ENCODE results near the gene TRAF1. TPM values are rescaled to one million over a fixed set of nuclear protein-coding genes. Genes with fewer than 3 reads are reported as not detected.

Gene TRAF1
- total RNA-seq, 1 donor from 2014 or later, result 1.4 TPM

- Mint-ChIP-seq H3K27ac (ENCODE audit: unreplicated experiment) (no peak overlapping the region), H3K4me1 (ENCODE audit: unreplicated experiment) (peaks cover 9% of the 10 kb centered on the region), H3K36me3 (ENCODE audit: low read depth, unreplicated experiment) (no peaks in the 10 kb centered on the region), H3K4me3 (ENCODE audit: unreplicated experiment) (no peak overlapping the region), H3K9me3 (ENCODE audit: unreplicated experiment) (no peaks in the 10 kb centered on the region), H3K27me3 (ENCODE audit: unreplicated experiment) (no peaks in the 10 kb centered on the region)
- DNase-seq (ENCODE audit: low spot score), result no peak
- TF ChIP-seq CTCF (IDR thresholded peaks at IDR 0.05; ENCODE audit: unreplicated experiment), result no peak
Measured at GRCh38 chr9:120941046-120941770, 14.6 kb upstream of the TRAF1 start.

DNA sequence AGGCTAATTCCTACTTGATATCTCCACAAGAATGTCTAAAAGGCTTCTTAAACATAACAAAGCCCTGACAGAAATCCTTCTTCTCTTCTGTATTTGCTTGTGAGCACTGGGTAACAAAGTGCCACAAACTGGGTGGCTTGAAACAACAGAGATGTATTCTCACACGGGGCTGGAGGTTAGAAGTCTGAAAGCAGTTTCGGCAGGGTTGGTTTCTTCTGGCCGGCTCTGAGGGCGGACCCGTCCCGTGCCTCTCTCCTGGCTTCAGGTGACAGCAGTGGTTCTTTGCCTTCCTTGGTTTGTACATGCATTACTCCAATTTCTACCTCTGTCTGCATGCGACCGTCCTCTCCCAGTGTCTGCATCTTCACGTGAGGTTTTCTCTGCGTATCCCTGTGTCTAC lies 14.0 kb upstream of the TRAF1 start:
- H3K27me3 Mint-ChIP-seq (ENCODE audit: unreplicated experiment), result no peaks in the 10 kb centered on the region
- H3K27ac Mint-ChIP-seq (ENCODE audit: unreplicated experiment), result no peak overlapping the region
- no peaks in the 10 kb centered on the region for H3K9me3 Mint-ChIP-seq (ENCODE audit: unreplicated experiment)

GRCh38 chr9:120938851-120939250 lies 12.3 kb upstream of the TRAF1 start:
- no peak overlapping the region for H3K27ac Mint-ChIP-seq (ENCODE audit: unreplicated experiment)
- no peaks in the 10 kb centered on the region for H3K4me1 Mint-ChIP-seq (ENCODE audit: unreplicated experiment)
- no peak for TF ChIP-seq CTCF (IDR thresholded peaks at IDR 0.05; ENCODE audit: unreplicated experiment)
- H3K4me3 Mint-ChIP-seq (ENCODE audit: unreplicated experiment), result no peak overlapping the region
- H3K36me3 Mint-ChIP-seq (ENCODE audit: low read depth, unreplicated experiment), result no peaks in the 10 kb centered on the region
- H3K27me3 Mint-ChIP-seq (ENCODE audit: unreplicated experiment), result no peaks in the 10 kb centered on the region
- DNase-seq (ENCODE audit: low spot score), result no peak
- no peaks in the 10 kb centered on the region for H3K9me3 Mint-ChIP-seq (ENCODE audit: unreplicated experiment)

More for the DNA sequence above, 14.0 kb upstream of the TRAF1 start:
- Mint-ChIP-seq H3K36me3 (ENCODE audit: low read depth, unreplicated experiment) (no peaks in the 10 kb centered on the region), H3K4me1 (ENCODE audit: unreplicated experiment) (peaks cover 9% of the 10 kb centered on the region), H3K4me3 (ENCODE audit: unreplicated experiment) (no peak overlapping the region)
- no peak for DNase-seq (ENCODE audit: low spot score)
- TF ChIP-seq CTCF (IDR thresholded peaks at IDR 0.05; ENCODE audit: unreplicated experiment), result no peak

DNA sequence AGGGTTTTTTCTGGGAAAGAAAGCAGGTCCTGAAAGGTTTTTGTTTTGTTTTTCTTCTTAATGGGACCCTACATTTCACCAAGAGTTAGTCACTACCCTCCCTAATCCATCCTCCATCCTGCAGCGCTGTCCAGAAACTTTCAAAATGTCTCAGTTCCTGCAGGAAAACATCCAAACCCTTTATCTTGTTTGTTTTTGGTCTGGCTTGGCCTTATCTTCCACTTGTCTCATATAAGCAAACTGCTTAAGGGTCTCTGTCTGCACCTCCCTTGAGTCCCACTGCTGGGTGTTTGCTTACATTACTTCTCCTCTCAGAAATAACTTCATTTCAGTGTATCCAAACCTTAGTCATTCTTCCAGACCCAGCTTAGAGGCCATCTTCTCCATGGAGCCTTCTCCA lies 11.0 kb upstream of the TRAF1 start:
- Mint-ChIP-seq H3K4me1 (ENCODE audit: unreplicated experiment) (no peaks in the 10 kb centered on the region), H3K27me3 (ENCODE audit: unreplicated experiment) (no peaks in the 10 kb centered on the region), H3K4me3 (ENCODE audit: unreplicated experiment) (no peak overlapping the region), H3K27ac (ENCODE audit: unreplicated experiment) (no peak overlapping the region), H3K36me3 (ENCODE audit: low read depth, unreplicated experiment) (no peaks in the 10 kb centered on the region), H3K9me3 (ENCODE audit: unreplicated experiment) (no peaks in the 10 kb centered on the region)
- TF ChIP-seq CTCF (IDR thresholded peaks at IDR 0.05; ENCODE audit: unreplicated experiment), result no peak
- DNase-seq (ENCODE audit: low spot score), result no peak

GRCh38 chr9:120937127-120937526 lies 10.5 kb upstream of the TRAF1 start:
- Mint-ChIP-seq H3K36me3 (ENCODE audit: low read depth, unreplicated experiment) (no peaks in the 10 kb centered on the region), H3K27me3 (ENCODE audit: unreplicated experiment) (no peaks in the 10 kb centered on the region), H3K27ac (ENCODE audit: unreplicated experiment) (no peak overlapping the region), H3K4me1 (ENCODE audit: unreplicated experiment) (no peaks in the 10 kb centered on the region), H3K4me3 (ENCODE audit: unreplicated experiment) (no peak overlapping the region), H3K9me3 (ENCODE audit: unreplicated experiment) (no peaks in the 10 kb centered on the region)
- no peak for TF ChIP-seq CTCF (IDR thresholded peaks at IDR 0.05; ENCODE audit: unreplicated experiment)
- no peak for DNase-seq (ENCODE audit: low spot score)
